HepG2 (cell line): ENCODE results near the gene STMN3. TPM values are rescaled to one million over a fixed set of nuclear protein-coding genes. Genes with fewer than 3 reads are reported as not detected.

Experiments used
- AHR ChIP-seq: IDR thresholded peaks from 2 replicates; pipeline ENCODE4 v1.6.1; 2018; ENCODE audit warnings: missing genetic modification reagents, missing compliant biosample characterization
- ETV6 ChIP-seq: sonication (generic); formaldehyde crosslinking; conservative IDR thresholded peaks from 2 replicates; pipeline ENCODE4 v1.4.0; 2020; ENCODE audit warnings: missing genetic modification reagents
- FOSL2 ChIP-seq: sonication (generic); formaldehyde crosslinking; IDR thresholded peaks from 2 replicates; pipeline ENCODE4 v1.4.0; 2020; ENCODE audit warnings: missing genetic modification reagents
- HIVEP1 ChIP-seq: sonication (generic); formaldehyde crosslinking; IDR thresholded peaks from 2 replicates; pipeline ENCODE4 v1.4.0; 2020; ENCODE audit warnings: mild to moderate bottlenecking, missing genetic modification reagents
- HNF4G ChIP-seq, 2 experiments: sonication (generic) in 1 of 2; formaldehyde crosslinking in 1 of 2; IDR thresholded peaks; 2 replicates each; pipeline versions ENCODE4 v1.4.0 to v1.6.1; 2011 to 2020; ENCODE audit warnings: borderline replicate concordance in 2 of 2, low read depth in 2 of 2, mild to moderate bottlenecking in 2 of 2, low read length in 1 of 2, missing genetic modification reagents in 1 of 2, moderate library complexity in 1 of 2
- KLF13 ChIP-seq: sonication (generic); formaldehyde crosslinking; IDR thresholded peaks from 2 replicates; pipeline ENCODE4 v1.4.0; 2020; ENCODE audit warnings: mild to moderate bottlenecking, missing genetic modification reagents
- KMT2A ChIP-seq: sonication (generic); formaldehyde crosslinking; IDR thresholded peaks from 2 replicates; pipeline ENCODE4 v1.4.0; 2020; ENCODE audit warnings: missing genetic modification reagents
- PHF5A ChIP-seq: IDR thresholded peaks from one replicate; pipeline ENCODE4 v1.6.1; 2018; ENCODE audit warnings: low read depth, missing genetic modification reagents; ENCODE audit not compliant: unreplicated experiment
- POLR2A ChIP-seq, 2 experiments: IDR thresholded peaks; 2 replicates each; pipeline ENCODE4 v1.6.1; 2011; ENCODE audit warnings: low read depth in 2 of 2, low read length in 2 of 2, mild to moderate bottlenecking in 1 of 2, moderate library complexity in 1 of 2; ENCODE audit not compliant: insufficient read depth in 1 of 2
- ZFYVE20 ChIP-seq: sonication (generic); formaldehyde crosslinking; IDR thresholded peaks from 2 replicates; pipeline ENCODE4 v1.8.0; 2023; ENCODE audit warnings: low read depth, mild to moderate bottlenecking, moderate library complexity, missing genetic modification reagents, borderline replicate concordance
- ZNF563 ChIP-seq: sonication (generic); formaldehyde crosslinking; IDR thresholded peaks from 2 replicates; pipeline ENCODE4 v1.8.0; 2022; ENCODE audit warnings: mild to moderate bottlenecking, moderate library complexity, missing genetic modification reagents
- ZNF83 ChIP-seq: sonication (generic); formaldehyde crosslinking; IDR thresholded peaks from 2 replicates; pipeline ENCODE4 v1.4.0; 2020; ENCODE audit warnings: missing genetic modification reagents, mild to moderate bottlenecking, borderline replicate concordance
- polyA plus RNA-seq, 8 experiments: library from polyadenylated mRNA; depleted of rRNA in 3 of 8; stranded (reverse) in 7 of 8; unstranded in 1 of 8; fragments of >200 nt; fragmentation: Illumina TruSeq in 4 of 8; extraction: Trizol in 4 of 8; gene quantifications; 2 replicates each; pipeline versions ENCODE4 v1.2.1 to v1.2.3, GENCODE V29; 2011 to 2016; ENCODE audit warnings: low read depth in 4 of 8, missing spikeins in 1 of 8, mixed read lengths in 1 of 8; ENCODE audit not compliant: insufficient read depth in 1 of 8
- total RNA-seq, 5 experiments: library from RNA; depleted of rRNA; stranded (reverse); fragments of >200 nt; fragmentation: Illumina TruSeq; extraction: Trizol; gene quantifications; 2 replicates each; pipeline ENCODE4 v1.2.3, GENCODE V29; 2016; ENCODE audit warnings: low read depth in 1 of 5
- TF ChIP-seq, protein P1 (sequence below): sonication (generic); formaldehyde crosslinking; IDR thresholded peaks from 2 replicates; pipeline ENCODE4 v1.4.0; 2020; ENCODE audit warnings: mild to moderate bottlenecking, missing genetic modification reagents
- TF ChIP-seq, protein P2 (sequence below): sonication (generic); formaldehyde crosslinking; IDR thresholded peaks from 2 replicates; pipeline ENCODE4 v1.4.0; 2020; ENCODE audit warnings: mild to moderate bottlenecking, missing genetic modification reagents
- TF ChIP-seq, protein P3 (sequence below): sonication (generic); formaldehyde crosslinking; IDR thresholded peaks from 2 replicates; pipeline ENCODE4 v1.4.0; 2020; ENCODE audit warnings: missing genetic modification reagents, borderline replicate concordance
- TF ChIP-seq, protein P4 (sequence below): sonication (generic); formaldehyde crosslinking; IDR thresholded peaks from 2 replicates; pipeline ENCODE4 v1.4.0; 2020; ENCODE audit warnings: missing genetic modification reagents

Gene STMN3
- total and polyA plus RNA-seq, 2 of the 13 experiments (the other 11 are each of a cell fraction or from before 2014, with no cell fraction given), result 21.0 to 48.3 TPM

DNA sequence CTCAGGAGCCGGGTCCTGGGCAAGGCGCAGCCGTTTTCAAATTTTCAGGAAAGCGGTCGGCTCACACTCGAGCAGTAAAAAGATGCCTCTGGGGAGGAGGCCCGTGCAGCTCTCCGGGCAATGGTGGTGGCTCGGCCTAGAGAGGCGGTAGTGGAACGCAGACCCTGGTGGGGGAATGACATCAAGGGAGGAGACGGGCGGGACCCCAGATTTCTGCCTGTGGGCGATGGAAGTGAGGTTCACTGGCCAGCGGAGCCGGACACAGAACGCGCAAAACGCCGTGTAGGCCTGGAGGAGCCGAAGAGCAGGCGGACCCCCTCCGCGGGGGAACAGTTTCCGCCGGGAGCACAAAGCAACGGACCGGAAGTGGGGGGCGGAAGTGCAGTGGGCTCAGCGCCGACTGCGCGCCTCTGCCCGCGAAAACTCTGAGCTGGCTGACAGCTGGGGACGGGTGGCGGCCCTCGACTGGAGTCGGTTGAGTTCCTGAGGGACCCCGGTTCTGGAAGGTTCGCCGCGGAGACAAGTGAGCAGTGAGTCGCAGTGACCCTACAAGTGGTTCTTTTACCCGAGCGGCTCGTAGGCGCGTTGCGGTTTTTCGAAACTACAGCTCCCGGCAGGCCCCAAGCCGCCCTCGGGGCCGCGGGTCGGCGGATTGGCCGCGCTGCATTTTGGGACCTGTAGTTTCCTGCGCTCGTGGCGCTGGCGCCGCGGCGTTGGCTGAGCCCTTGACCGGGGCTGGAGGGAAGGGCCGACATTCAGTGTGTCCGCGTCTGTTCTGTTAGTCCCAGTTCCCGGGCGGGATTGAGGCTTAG, 4.9 kb upstream of the STMN3 start, which contains the start of gene RTEL1 (continued):
- TF ChIP-seq, protein P1, sequence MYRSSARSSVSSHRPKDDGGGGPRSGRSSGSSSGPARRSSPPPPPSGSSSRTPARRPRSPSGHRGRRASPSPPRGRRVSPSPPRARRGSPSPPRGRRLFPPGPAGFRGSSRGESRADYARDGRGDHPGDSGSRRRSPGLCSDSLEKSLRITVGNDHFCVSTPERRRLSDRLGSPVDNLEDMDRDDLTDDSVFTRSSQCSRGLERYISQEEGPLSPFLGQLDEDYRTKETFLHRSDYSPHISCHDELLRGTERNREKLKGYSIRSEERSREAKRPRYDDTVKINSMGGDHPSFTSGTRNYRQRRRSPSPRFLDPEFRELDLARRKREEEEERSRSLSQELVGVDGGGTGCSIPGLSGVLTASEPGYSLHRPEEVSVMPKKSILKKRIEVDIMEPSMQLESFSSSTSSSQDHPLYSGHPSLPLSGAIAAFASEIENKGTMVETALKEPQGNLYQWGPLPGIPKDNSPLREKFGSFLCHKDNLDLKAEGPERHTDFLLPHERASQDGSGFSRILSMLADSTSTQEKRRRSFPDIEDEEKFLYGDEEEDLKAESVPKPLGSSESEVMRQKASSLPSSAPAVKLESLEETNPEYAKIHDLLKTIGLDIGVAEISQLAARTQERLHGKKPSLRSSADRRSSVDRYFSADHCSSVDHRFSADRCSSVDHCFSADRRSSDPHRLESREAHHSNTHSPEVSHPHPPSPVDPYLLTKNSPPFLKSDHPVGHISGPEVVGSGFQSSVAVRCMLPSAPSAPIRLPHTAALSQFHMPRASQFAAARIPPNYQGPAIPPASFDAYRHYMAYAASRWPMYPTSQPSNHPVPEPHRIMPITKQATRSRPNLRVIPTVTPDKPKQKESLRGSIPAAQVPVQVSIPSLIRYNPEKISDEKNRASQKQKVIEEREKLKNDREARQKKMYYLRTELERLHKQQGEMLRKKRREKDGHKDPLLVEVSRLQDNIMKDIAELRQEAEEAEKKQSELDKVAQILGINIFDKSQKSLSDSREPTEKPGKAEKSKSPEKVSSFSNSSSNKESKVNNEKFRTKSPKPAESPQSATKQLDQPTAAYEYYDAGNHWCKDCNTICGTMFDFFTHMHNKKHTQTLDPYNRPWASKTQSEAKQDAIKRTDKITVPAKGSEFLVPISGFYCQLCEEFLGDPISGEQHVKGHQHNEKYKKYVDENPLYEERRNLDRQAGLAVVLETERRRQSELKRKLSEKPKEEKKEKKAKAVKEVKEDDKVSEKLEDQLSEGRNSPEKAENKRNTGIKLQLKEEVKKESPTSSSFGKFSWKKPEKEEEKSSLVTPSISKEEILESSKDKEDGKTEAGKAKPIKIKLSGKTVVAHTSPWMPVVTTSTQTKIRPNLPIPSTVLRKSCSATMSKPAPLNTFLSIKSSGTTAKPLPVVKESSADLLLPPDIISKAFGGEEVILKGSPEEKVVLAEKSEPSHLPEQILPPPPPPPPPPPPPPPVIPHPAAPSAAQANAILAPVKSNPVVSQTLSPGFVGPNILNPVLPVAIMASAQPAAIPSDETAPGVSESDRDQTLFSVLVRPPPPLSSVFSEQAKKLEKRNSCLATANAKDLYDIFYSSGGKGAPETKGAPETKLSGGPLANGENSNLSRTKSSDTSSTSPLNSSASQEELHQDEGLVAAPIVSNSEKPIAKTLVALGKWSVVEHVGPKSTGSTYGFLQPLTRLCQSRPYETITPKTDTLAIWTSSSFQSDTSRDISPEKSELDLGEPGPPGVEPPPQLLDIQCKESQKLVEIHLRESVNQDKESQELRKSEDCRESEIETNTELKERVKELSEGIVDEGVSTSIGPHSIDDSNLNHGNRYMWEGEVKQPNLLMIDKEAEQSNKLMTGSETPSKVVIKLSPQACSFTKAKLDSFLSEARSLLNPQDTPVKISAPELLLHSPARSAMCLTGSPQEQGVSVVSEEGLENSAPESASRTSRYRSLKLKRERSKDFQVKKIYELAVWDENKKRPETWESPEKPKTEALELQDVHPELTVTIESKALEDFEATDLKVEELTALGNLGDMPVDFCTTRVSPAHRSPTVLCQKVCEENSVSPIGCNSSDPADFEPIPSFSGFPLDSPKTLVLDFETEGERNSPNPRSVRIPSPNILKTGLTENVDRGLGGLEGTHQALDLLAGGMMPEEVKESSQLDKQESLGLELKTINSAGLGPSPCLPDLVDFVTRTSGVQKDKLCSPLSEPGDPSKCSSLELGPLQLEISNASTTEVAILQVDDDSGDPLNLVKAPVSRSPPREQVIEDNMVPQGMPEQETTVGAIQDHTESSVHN (CRISPR knock-in tag), result peak; percentile 58; the same call in 1 of the 2 replicates
- TF ChIP-seq, protein P2, sequence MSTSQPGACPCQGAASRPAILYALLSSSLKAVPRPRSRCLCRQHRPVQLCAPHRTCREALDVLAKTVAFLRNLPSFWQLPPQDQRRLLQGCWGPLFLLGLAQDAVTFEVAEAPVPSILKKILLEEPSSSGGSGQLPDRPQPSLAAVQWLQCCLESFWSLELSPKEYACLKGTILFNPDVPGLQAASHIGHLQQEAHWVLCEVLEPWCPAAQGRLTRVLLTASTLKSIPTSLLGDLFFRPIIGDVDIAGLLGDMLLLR, result peak; percentile 74; the same call in 1 of the 2 replicates
- TF ChIP-seq, protein P3, sequence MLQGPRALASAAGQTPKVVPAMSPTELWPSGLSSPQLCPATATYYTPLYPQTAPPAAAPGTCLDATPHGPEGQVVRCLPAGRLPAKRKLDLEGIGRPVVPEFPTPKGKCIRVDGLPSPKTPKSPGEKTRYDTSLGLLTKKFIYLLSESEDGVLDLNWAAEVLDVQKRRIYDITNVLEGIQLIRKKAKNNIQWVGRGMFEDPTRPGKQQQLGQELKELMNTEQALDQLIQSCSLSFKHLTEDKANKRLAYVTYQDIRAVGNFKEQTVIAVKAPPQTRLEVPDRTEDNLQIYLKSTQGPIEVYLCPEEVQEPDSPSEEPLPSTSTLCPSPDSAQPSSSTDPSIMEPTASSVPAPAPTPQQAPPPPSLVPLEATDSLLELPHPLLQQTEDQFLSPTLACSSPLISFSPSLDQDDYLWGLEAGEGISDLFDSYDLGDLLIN, result peak; percentile 86; the same call in 1 of the 2 replicates
- TF ChIP-seq PHF5A (CRISPR knock-in tag) (peak; percentile 89), ZFYVE20 (CRISPR knock-in tag) (peak; percentile 91; the same call in 1 of the 2 replicates), POLR2A (IDR thresholded peaks at IDR 0.05; ENCODE audit: insufficient read depth in 1 of 2, low read depth in 2 of 2, low read length in 2 of 2) (peak; percentile 74 to 78), HNF4G (IDR thresholded peaks at IDR 0.05; ENCODE audit: borderline replicate concordance, low read depth, low read length) (peak; percentile 52; the same call in 1 of the 2 replicates), HNF4G (CRISPR knock-in tag; IDR thresholded peaks at IDR 0.05; ENCODE audit: borderline replicate concordance, low read depth) (no peak; the same call in none of the 2 replicates), FOSL2 (CRISPR knock-in tag) (peak; percentile 64), AHR (CRISPR knock-in tag) (peak; percentile 96), ZNF83 (CRISPR knock-in tag) (peak; percentile 74; the same call in 1 of the 2 replicates), ZNF563 (peak; percentile 72), HIVEP1 (CRISPR knock-in tag) (0 out of 2 replicates have a peak, but pooled peaks have one; percentile 1), KMT2A (CRISPR knock-in tag) (peak; percentile 96), ETV6 (CRISPR knock-in tag) (peak; percentile 92), KLF13 (CRISPR knock-in tag) (peak; percentile 91; the same call in 1 of the 2 replicates)
- TF ChIP-seq, protein P4, sequence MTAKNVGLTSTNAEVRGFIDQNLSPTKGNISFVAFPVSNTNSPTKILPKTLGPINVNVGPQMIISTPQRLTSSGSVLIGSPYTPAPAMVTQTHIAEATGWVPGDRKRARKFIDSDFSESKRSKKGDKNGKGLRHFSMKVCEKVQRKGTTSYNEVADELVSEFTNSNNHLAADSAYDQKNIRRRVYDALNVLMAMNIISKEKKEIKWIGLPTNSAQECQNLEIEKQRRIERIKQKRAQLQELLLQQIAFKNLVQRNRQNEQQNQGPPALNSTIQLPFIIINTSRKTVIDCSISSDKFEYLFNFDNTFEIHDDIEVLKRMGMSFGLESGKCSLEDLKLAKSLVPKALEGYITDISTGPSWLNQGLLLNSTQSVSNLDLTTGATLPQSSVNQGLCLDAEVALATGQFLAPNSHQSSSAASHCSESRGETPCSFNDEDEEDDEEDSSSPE, result peak; percentile 96
